Measurements from ENCODE around the gene P3H3. TPM values are rescaled to one million over a fixed set of nuclear protein-coding genes. Genes with fewer than 3 reads are reported as not detected.

Gene P3H3
- total and polyA plus RNA-seq, 9 of the 15 experiments (the other 6 are each of a cell fraction or from before 2014, with no cell fraction given): 0.03 to 15.0 (median 4.8) TPM

- TF ChIP-seq ZMIZ1 (IDR thresholded peaks at IDR 0.05; ENCODE audit: low read depth in 2 of 2, low read length in 2 of 2): 0 out of 4 replicates have a peak, but pooled peaks of 1 of the 2 experiments have one; percentile 12
- TF ChIP-seq NFIC (IDR thresholded peaks at IDR 0.05): no peak
These were observed 23.1 kb downstream of the P3H3 start, which contains the start of gene CDCA3 (continued) for GRCh38 chr12:6851153-6851920.

- Histone ChIP-seq H3K9me3 (replicated peaks; ENCODE audit: control insufficient read depth, insufficient read depth, low read depth, low read length) (no peaks in the 10 kb centered on the region), H3K9ac (ENCODE audit: insufficient read depth in 1 of 2, low read depth in 2 of 2, low read length in 2 of 2) (peak within 1 kb of the TSS; percentile 89 to 96), H3K9me1 (ENCODE audit: control insufficient read depth, insufficient read depth, low read length) (peaks cover 3% of the 10 kb centered on the region), H3K4me1 (replicated peaks in 1 of 2; ENCODE audit: control insufficient read depth in 2 of 2, insufficient read depth in 2 of 2, low read length in 2 of 2) (peaks cover 12 to 18% of the 10 kb centered on the region in 2 experiments; a peak in 4 of 5 replicates), H3K27me3 (ENCODE audit: control insufficient read depth in 2 of 2, insufficient read depth in 2 of 2, low read length in 2 of 2) (no peaks in the 10 kb centered on the region), H3K4me3 (peak within 1 kb of the TSS; percentile 79), H3K36me3 (ENCODE audit: control insufficient read depth, insufficient read depth, low read length) (peaks cover 67% of the 10 kb centered on the region; the same call in 2 of the 3 replicates), H3K79me2 (ENCODE audit: control insufficient read depth, insufficient read depth, low read length) (peaks cover 53% of the 10 kb centered on the region), H4K20me1 (replicated peaks; ENCODE audit: control insufficient read depth, insufficient read depth, low read length) (no peaks in the 10 kb centered on the region; the same call in 1 of the 2 replicates), H3K4me2 (ENCODE audit: insufficient read depth, low read length) (peak within 1 kb of the TSS; percentile 91), H3K27ac (ENCODE audit: extremely low read depth, low read depth, low read length) (peak within 1 kb of the TSS; percentile 87), H2AFZ (ENCODE audit: low read depth, low read length) (peak within 1 kb of the TSS; percentile 87)
- CTCF ChIA-PET (ENCODE audit: low intra/inter-chr PET ratio): no interaction called here
- ATAC-seq: peak; percentile 87
- peak; percentile 87 to 98 (median 90) for DNase-seq (ENCODE audit: extremely low read depth in 1 of 4, low spot score in 3 of 4)
- FAIRE-seq: no peak
- WGBS (ENCODE audit: insufficient coverage, low coverage, missing lambda C conversion rate): 0% methylated on average over 43 of the region's 65 CpGs
- in situ Hi-C loops (cut with MboI): no loop called here
- BruUV-seq (replicated peaks): TSS peak; percentile 81
- POLR2A ChIA-PET: interaction anchor here (0.6 to 7.4 kb wide), 14 partner anchors 8 to 318 kb away, joined by 3 to 174 read pairs (median 5); partner anchors contain the start of genes C12orf57, COPS7A, GAPDH and GNB3
- intact Hi-C loops (cut with micrococcal nuclease): no loop called here
- TF ChIP-seq CEBPZ (IDR thresholded peaks at IDR 0.05; ENCODE audit: borderline replicate concordance, low read depth, low read length) (peak; percentile 72; the same call in 1 of the 2 replicates), TEAD2 (tag; IDR thresholded peaks at IDR 0.05) (peak; percentile 73), NEUROD1 (IDR thresholded peaks at IDR 0.05; ENCODE audit: borderline replicate concordance, low read depth, low read length, partially characterized antibody) (peak; percentile 66), EP300 (IDR thresholded peaks at IDR 0.05; ENCODE audit: low read length) (no peak), SPI1 (IDR thresholded peaks at IDR 0.05; ENCODE audit: borderline replicate concordance, low read depth, low read length) (no peak), POLR2AphosphoS2 (IDR thresholded peaks at IDR 0.05; ENCODE audit: low read length) (no peak), PHF8 (IDR thresholded peaks at IDR 0.05; ENCODE audit: borderline replicate concordance, low read length) (peak; percentile 83), SRSF9 (IDR thresholded peaks at IDR 0.05; ENCODE audit: borderline replicate concordance, low read depth, low read length) (no peak)
These were observed 23.9 kb downstream of the P3H3 start, which contains the start of gene USP5 for GRCh38 chr12:6851921-6852650. Gene USP5 (plus strand): TSS chr12:6852150. CDS start chr12:6852180, 30 bp downstream.

Measured in K562 (cell line).